Liver (tissue), 9 donors: ENCODE results near the gene PM20D2. TPM values are rescaled to one million over a fixed set of nuclear protein-coding genes. Genes with fewer than 3 reads are reported as not detected.

ENCODE experiments used
- DNase-seq: peaks from one replicate; pipeline ENCODE4 v3.0.0-alpha.2; 2017; ENCODE audit warnings: low spot score
- H3K27ac ChIP-seq, 2 donors: one replicate each; pipeline ENCODE4 v1.7.0; 2013; ENCODE audit warnings: inconsistent platforms in 2 of 2, low read length in 2 of 2, control low read depth in 1 of 2, low read depth in 1 of 2, mild to moderate bottlenecking in 1 of 2
- H3K27me3 ChIP-seq, 4 donors: one replicate each; pipeline versions ENCODE4 v1.6.1 to v1.7.0; 2013; ENCODE audit warnings: low read length in 3 of 4, inconsistent platforms in 1 of 4, mild to moderate bottlenecking in 1 of 4, moderate library complexity in 1 of 4; ENCODE audit not compliant: control insufficient read depth in 4 of 4, insufficient read depth in 4 of 4
- H3K36me3 ChIP-seq, 4 donors: one replicate each; pipeline versions ENCODE4 v1.6.1 to v1.7.0; 2013; ENCODE audit warnings: low read length in 3 of 4, mild to moderate bottlenecking in 3 of 4, low read depth in 1 of 4, moderate library complexity in 1 of 4; ENCODE audit not compliant: control insufficient read depth in 4 of 4, insufficient read depth in 3 of 4
- H3K4me1 ChIP-seq, 4 donors: one replicate each; pipeline versions ENCODE4 v1.6.1 to v1.7.0; 2013; ENCODE audit warnings: low read length in 3 of 4, mild to moderate bottlenecking in 3 of 4, moderate library complexity in 1 of 4; ENCODE audit not compliant: control insufficient read depth in 4 of 4, insufficient read depth in 4 of 4
- H3K4me3 ChIP-seq, 3 donors: one replicate each; pipeline versions ENCODE4 v1.6.1 to v1.7.0; 2013; ENCODE audit warnings: low read length in 3 of 3, control low read depth in 1 of 3, low read depth in 1 of 3, mild to moderate bottlenecking in 1 of 3
- H3K9ac ChIP-seq, 2 donors: one replicate each; pipeline ENCODE4 v1.7.0; 2013; ENCODE audit warnings: low read length in 2 of 2, mild to moderate bottlenecking in 2 of 2, moderate library complexity in 2 of 2, control low read depth in 1 of 2, low read depth in 1 of 2
- H3K9me3 ChIP-seq, 4 donors: one replicate each; pipeline versions ENCODE4 v1.6.1 to v1.7.0; 2013; ENCODE audit warnings: low read length in 3 of 4; ENCODE audit not compliant: control insufficient read depth in 4 of 4
- EGR1 ChIP-seq, 2 donors: IDR thresholded peaks; 2 replicates each; pipeline ENCODE4 v1.6.1; 2016 to 2018; ENCODE audit warnings: antibody characterized with exemption in 2 of 2, low read depth in 2 of 2
- FOXA1 ChIP-seq: IDR thresholded peaks from 2 replicates; pipeline ENCODE4 v1.6.1; 2016; ENCODE audit warnings: antibody characterized with exemption
- GABPA ChIP-seq, 2 donors: IDR thresholded peaks in 1 of 2; conservative IDR thresholded peaks in 1 of 2; 2 replicates each; pipeline ENCODE4 v1.6.1; 2016; ENCODE audit warnings: antibody characterized with exemption in 2 of 2, mild to moderate bottlenecking in 1 of 2, moderate library complexity in 1 of 2
- HNF4G ChIP-seq: IDR thresholded peaks from 2 replicates; pipeline ENCODE4 v1.6.1; 2016; ENCODE audit warnings: antibody characterized with exemption
- JUND ChIP-seq, 2 donors: IDR thresholded peaks; 2 replicates each; pipeline ENCODE4 v1.6.1; 2016; ENCODE audit warnings: antibody characterized with exemption in 2 of 2
- SP1 ChIP-seq: IDR thresholded peaks from 2 replicates; pipeline ENCODE4 v1.6.1; 2018; ENCODE audit warnings: antibody characterized with exemption, mild to moderate bottlenecking
- TAF1 ChIP-seq: conservative IDR thresholded peaks from 2 replicates; pipeline ENCODE4 v1.6.1; 2016; ENCODE audit warnings: antibody characterized with exemption, mild to moderate bottlenecking
- YY1 ChIP-seq: IDR thresholded peaks from 2 replicates; pipeline ENCODE4 v1.6.1; 2016; ENCODE audit warnings: antibody characterized with exemption, mild to moderate bottlenecking
- whole genome bisulfite sequencing: extraction: QIAGEN DNeasy Blood & Tissue Kit; methylation state at CpG from one replicate; pipeline ENCODE4 v1.1.7; 2013; 5-methylcytosine and 5-hydroxymethylcytosine counted together
- polyA plus RNA-seq, 2 donors: library from polyadenylated mRNA; stranded (reverse) in 1 of 2; unstranded in 1 of 2; fragments of 200-250 nt in 1 of 2; fragments of >200 nt in 1 of 2; fragmentation: Nextera tagmentation in 1 of 2; extraction: Ambion mirVana in 1 of 2; gene quantifications; one replicate each; pipeline versions ENCODE4 v1.2.1 to v1.2.3, GENCODE V29; 2013 to 2015
- total RNA-seq, 2 donors: library from RNA; depleted of rRNA; stranded (reverse); fragments of >200 nt; gene quantifications; one replicate each; pipeline ENCODE4 v1.2.3, GENCODE V29; 2014
- TF ChIP-seq, protein P1 (sequence below): IDR thresholded peaks from 2 replicates; pipeline ENCODE4 v1.6.1; 2016; ENCODE audit warnings: antibody characterized with exemption
- TF ChIP-seq, protein P2 (sequence below): IDR thresholded peaks from 2 replicates; pipeline ENCODE4 v1.6.1; 2016; ENCODE audit warnings: antibody characterized with exemption
- TF ChIP-seq, protein P3 (sequence below): fragments of 150-350 bp; IDR thresholded peaks from 2 replicates; pipeline ENCODE4 v1.5.1; 2017; ENCODE audit warnings: improper control_type of control experiment, low read depth, low read length; ENCODE audit not compliant: missing input control
- TF ChIP-seq, protein P4 (sequence below): IDR thresholded peaks from 2 replicates; pipeline ENCODE4 v1.6.1; 2016; ENCODE audit warnings: antibody characterized with exemption
- donor health status: healthy.
- donor health status: healthy.
- donor health status: healthy.
- donor health status: healthy.
- donor health status: healthy.

The PM20D2 gene
- total and polyA plus RNA-seq, 4 donors = 1.7 to 12.4 (median 4.5) TPM

DNA sequence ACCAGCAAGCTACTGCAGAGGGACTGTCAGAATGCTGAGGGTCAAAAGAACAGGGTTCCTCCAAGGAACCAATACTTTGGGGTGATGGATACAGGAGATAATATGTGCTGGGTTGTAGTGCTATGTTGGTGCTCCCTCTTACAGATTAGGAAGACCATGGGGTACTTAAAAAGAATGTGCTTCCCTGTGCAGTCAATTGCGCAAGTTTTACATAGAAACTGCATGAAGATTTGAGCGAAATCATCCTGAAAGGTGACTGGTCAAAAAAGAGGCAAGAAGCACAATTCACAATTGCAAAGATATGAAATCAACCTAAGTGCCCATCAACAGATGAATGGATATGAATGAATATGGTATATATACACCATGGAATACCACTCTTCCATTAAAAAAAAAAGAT is 37.4 kb downstream of the PM20D2 start:
- Histone ChIP-seq H3K27ac (no peak overlapping the region), H3K27me3 (no peaks in the 10 kb centered on the region), H3K4me1 (no peaks in the 10 kb centered on the region), H3K36me3 (no peaks in the 10 kb centered on the region), H3K4me3 (no peak overlapping the region), H3K9me3 (no peaks in the 10 kb centered on the region), H3K9ac (no peak overlapping the region)
- DNase-seq = no peak
- WGBS = 93% methylated on average over 2 of the region's 2 CpGs
- no peak for TF ChIP-seq HNF4G
- TF ChIP-seq YY1 = no peak
- no peak for TF ChIP-seq JUND (IDR thresholded peaks at IDR 0.05)
- TF ChIP-seq, protein P1, sequence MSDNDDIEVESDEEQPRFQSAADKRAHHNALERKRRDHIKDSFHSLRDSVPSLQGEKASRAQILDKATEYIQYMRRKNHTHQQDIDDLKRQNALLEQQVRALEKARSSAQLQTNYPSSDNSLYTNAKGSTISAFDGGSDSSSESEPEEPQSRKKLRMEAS = no peak
- no peak for TF ChIP-seq TAF1
- TF ChIP-seq, protein P2, sequence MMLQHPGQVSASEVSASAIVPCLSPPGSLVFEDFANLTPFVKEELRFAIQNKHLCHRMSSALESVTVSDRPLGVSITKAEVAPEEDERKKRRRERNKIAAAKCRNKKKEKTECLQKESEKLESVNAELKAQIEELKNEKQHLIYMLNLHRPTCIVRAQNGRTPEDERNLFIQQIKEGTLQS = no peak
- TF ChIP-seq GABPA (IDR thresholded peaks at IDR 0.05 in 1 of 2, conservative IDR thresholded peaks at IDR 0.05 in 1 of 2) = no peak
- TF ChIP-seq SP1 = no peak
- TF ChIP-seq EGR1 (IDR thresholded peaks at IDR 0.05; ENCODE audit: low read depth in 2 of 2) = no peak
- no peak for TF ChIP-seq FOXA1
- TF ChIP-seq, protein P3, sequence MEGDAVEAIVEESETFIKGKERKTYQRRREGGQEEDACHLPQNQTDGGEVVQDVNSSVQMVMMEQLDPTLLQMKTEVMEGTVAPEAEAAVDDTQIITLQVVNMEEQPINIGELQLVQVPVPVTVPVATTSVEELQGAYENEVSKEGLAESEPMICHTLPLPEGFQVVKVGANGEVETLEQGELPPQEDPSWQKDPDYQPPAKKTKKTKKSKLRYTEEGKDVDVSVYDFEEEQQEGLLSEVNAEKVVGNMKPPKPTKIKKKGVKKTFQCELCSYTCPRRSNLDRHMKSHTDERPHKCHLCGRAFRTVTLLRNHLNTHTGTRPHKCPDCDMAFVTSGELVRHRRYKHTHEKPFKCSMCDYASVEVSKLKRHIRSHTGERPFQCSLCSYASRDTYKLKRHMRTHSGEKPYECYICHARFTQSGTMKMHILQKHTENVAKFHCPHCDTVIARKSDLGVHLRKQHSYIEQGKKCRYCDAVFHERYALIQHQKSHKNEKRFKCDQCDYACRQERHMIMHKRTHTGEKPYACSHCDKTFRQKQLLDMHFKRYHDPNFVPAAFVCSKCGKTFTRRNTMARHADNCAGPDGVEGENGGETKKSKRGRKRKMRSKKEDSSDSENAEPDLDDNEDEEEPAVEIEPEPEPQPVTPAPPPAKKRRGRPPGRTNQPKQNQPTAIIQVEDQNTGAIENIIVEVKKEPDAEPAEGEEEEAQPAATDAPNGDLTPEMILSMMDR = no peak
- TF ChIP-seq, protein P4, sequence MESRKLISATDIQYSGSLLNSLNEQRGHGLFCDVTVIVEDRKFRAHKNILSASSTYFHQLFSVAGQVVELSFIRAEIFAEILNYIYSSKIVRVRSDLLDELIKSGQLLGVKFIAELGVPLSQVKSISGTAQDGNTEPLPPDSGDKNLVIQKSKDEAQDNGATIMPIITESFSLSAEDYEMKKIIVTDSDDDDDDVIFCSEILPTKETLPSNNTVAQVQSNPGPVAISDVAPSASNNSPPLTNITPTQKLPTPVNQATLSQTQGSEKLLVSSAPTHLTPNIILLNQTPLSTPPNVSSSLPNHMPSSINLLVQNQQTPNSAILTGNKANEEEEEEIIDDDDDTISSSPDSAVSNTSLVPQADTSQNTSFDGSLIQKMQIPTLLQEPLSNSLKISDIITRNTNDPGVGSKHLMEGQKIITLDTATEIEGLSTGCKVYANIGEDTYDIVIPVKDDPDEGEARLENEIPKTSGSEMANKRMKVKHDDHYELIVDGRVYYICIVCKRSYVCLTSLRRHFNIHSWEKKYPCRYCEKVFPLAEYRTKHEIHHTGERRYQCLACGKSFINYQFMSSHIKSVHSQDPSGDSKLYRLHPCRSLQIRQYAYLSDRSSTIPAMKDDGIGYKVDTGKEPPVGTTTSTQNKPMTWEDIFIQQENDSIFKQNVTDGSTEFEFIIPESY = no peak

DNA sequence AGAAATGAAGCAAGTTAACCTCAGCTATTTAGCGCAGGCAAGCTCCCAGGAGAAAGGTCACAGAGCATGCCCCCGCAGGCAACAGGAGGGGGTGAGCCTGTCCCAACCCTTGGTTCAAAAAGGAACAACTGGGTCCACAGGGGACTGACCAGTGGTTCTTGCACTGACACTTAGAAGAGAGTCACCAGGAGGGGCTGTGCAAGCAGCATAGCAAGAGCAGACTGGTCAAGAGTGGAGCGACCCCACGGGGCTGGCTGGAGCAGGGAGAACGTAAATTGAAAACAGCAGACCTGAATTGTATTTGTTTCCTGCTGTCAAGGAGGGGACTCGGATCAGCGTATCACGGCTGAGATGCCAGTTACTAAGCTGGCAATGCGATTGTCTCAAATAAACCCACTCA is 38.5 kb downstream of the PM20D2 start:
- no peaks in the 10 kb centered on the region for H3K27me3 ChIP-seq
- no peak overlapping the region for H3K4me3 ChIP-seq
- 87% methylated on average over 9 of the region's 9 CpGs for WGBS
- no peaks in the 10 kb centered on the region for H3K4me1 ChIP-seq
- H3K36me3 ChIP-seq = no peaks in the 10 kb centered on the region
- no peak for TF ChIP-seq FOXA1
- TF ChIP-seq TAF1 = no peak
- TF ChIP-seq, protein P2 = no peak
- TF ChIP-seq, protein P3 = no peak
- no peak overlapping the region for H3K9ac ChIP-seq
- H3K9me3 ChIP-seq = no peaks in the 10 kb centered on the region
- no peak overlapping the region for H3K27ac ChIP-seq
- DNase-seq = no peak
